ENCODE results near the gene ANO2.

ANO2 gene

DNA sequence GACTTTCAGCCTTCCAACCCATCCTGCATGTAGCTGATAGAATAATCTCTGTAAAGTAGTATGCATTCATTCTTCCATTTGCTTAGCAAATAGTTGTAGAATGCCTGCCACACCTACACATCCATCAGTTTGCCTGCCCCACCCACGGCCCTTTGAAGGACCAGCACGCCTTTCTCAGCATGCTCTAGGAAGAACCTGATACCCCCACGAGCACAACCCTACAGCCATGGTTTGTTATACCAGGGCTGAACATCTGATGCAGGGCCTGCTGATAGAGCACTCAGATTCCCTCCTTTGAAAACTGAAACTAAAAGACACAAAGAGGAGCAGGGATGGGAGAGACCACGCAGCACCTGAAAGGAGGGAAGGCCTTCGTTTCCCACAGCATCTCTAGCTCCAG lies 205.1 kb downstream of the ANO2 start:
- no peak for TF ChIP-seq RAD21 (IDR thresholded peaks at IDR 0.05; ENCODE audit: low read depth)
- no peak for TF ChIP-seq EGR1 (IDR thresholded peaks at IDR 0.05)
- TF ChIP-seq ZBTB7A (IDR thresholded peaks at IDR 0.05; ENCODE audit: low read depth), result no peak
- no peak for TF ChIP-seq TAF1 (IDR thresholded peaks at IDR 0.05; ENCODE audit: low read depth)

DNA sequence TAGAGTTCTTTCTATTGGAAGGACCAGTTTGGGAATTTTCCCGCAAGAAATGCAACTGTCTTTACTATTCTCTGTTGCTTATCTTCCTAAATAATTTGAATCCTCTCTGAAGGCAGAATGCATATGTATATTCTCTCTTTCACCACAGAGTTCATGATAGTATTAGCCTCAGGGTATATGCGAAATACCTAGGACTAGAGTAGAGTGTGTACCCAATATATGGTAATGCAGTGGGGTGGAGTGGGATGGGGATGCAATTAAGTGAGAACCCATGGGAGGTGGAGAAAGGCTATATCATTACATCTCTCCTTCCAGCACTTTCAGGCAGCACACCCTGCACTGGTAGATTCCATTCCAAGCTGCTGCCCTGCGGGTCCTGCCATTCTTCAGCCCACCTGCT lies 207.3 kb downstream of the ANO2 start:
- no peak for TF ChIP-seq EP300 (IDR thresholded peaks at IDR 0.05; ENCODE audit: borderline replicate concordance)

- TF ChIP-seq CEBPB (IDR thresholded peaks at IDR 0.05), result no peak
- no peak for TF ChIP-seq TAF1 (IDR thresholded peaks at IDR 0.05; ENCODE audit: low read depth)
- TF ChIP-seq CREB1 (IDR thresholded peaks at IDR 0.05; ENCODE audit: low read depth), result no peak
- TF ChIP-seq REST (IDR thresholded peaks at IDR 0.05; ENCODE audit: low read depth), result no peak
These were observed 208.5 kb downstream of the ANO2 start for GRCh38 chr12:5736527-5736926.

- TF ChIP-seq NFIC (IDR thresholded peaks at IDR 0.05) (no peak), EP300 (IDR thresholded peaks at IDR 0.05; ENCODE audit: borderline replicate concordance) (no peak), REST (IDR thresholded peaks at IDR 0.05; ENCODE audit: low read depth) (no peak), TCF12 (IDR thresholded peaks at IDR 0.05; ENCODE audit: low read depth) (no peak), RAD21 (IDR thresholded peaks at IDR 0.05; ENCODE audit: low read depth) (no peak), CEBPB (IDR thresholded peaks at IDR 0.05) (no peak), YY1 (IDR thresholded peaks at IDR 0.05; ENCODE audit: low read depth) (no peak), CREB1 (IDR thresholded peaks at IDR 0.05; ENCODE audit: low read depth) (no peak), FOXM1 (IDR thresholded peaks at IDR 0.05; ENCODE audit: borderline replicate concordance, low read depth) (no peak), EGR1 (IDR thresholded peaks at IDR 0.05) (no peak), TAF1 (IDR thresholded peaks at IDR 0.05; ENCODE audit: low read depth) (no peak), TEAD4 (IDR thresholded peaks at IDR 0.05) (no peak), ZBTB7A (IDR thresholded peaks at IDR 0.05; ENCODE audit: low read depth) (no peak)
- TF ChIP-seq, protein P1, sequence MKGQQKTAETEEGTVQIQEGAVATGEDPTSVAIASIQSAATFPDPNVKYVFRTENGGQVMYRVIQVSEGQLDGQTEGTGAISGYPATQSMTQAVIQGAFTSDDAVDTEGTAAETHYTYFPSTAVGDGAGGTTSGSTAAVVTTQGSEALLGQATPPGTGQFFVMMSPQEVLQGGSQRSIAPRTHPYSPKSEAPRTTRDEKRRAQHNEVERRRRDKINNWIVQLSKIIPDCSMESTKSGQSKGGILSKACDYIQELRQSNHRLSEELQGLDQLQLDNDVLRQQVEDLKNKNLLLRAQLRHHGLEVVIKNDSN (IDR thresholded peaks at IDR 0.05), result no peak
- TF ChIP-seq, protein P2, sequence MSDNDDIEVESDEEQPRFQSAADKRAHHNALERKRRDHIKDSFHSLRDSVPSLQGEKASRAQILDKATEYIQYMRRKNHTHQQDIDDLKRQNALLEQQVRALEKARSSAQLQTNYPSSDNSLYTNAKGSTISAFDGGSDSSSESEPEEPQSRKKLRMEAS (IDR thresholded peaks at IDR 0.05), result no peak
These were observed 209.0 kb downstream of the ANO2 start for GRCh38 chr12:5736016-5736415.

GRCh38 chr12:5733916-5734315 lies 211.1 kb downstream of the ANO2 start:
- TF ChIP-seq TEAD4 (IDR thresholded peaks at IDR 0.05) (no peak), YY1 (IDR thresholded peaks at IDR 0.05; ENCODE audit: low read depth) (no peak), CEBPB (IDR thresholded peaks at IDR 0.05) (no peak), NFIC (IDR thresholded peaks at IDR 0.05) (no peak), TAF1 (IDR thresholded peaks at IDR 0.05; ENCODE audit: low read depth) (no peak), CREB1 (IDR thresholded peaks at IDR 0.05; ENCODE audit: low read depth) (no peak), FOXM1 (IDR thresholded peaks at IDR 0.05; ENCODE audit: borderline replicate concordance, low read depth) (no peak), ZBTB7A (IDR thresholded peaks at IDR 0.05; ENCODE audit: low read depth) (no peak), TCF12 (IDR thresholded peaks at IDR 0.05; ENCODE audit: low read depth) (no peak), RAD21 (IDR thresholded peaks at IDR 0.05; ENCODE audit: low read depth) (no peak), EP300 (IDR thresholded peaks at IDR 0.05; ENCODE audit: borderline replicate concordance) (no peak), EGR1 (IDR thresholded peaks at IDR 0.05) (no peak), REST (IDR thresholded peaks at IDR 0.05; ENCODE audit: low read depth) (no peak)
- TF ChIP-seq, protein P1 (IDR thresholded peaks at IDR 0.05), result no peak
- TF ChIP-seq, protein P2 (IDR thresholded peaks at IDR 0.05), result no peak
